K562 (cell line): Measurements from ENCODE around the gene EXT2. TPM values are rescaled to one million over a fixed set of nuclear protein-coding genes. Genes with fewer than 3 reads are reported as not detected.

Experiments used
- ATAC-seq: fragments of 200-7000 bp; cut with Tn5 transposase; 3 replicates; pipeline ENCODE4 v1.9.1; 2020; ENCODE audit warnings: moderate library complexity
- BruUV-seq: library from RNA; stranded (reverse); fragments of 400-500 nt; replicated peaks from 2 replicates; lab custom pipeline; 2021; lab: Mats Ljungman, UMichigan
- CTCF ChIA-PET: fragments of 300-600 bp; formaldehyde crosslinking; extraction: SDS; loops from one replicate; lab custom pipeline; 2021; ENCODE audit warnings: low intra/inter-chr PET ratio; lab: Yijun Ruan, JAX
- POLR2A ChIA-PET: fragments of 300-600, 350-650 bp; sonication (Branson Sonifier 250); formaldehyde crosslinking; extraction: SDS; loops from one replicate; lab custom pipeline; 2021; ENCODE audit warnings: antibody characterized with exemption, inconsistent platforms; lab: Yijun Ruan, JAX
- DNase-seq, 4 experiments: peaks; one replicate each; pipeline versions ENCODE4 v3.0.0 to v3.0.0-alpha.2; 2011 to 2018; ENCODE audit warnings: low spot score in 3 of 4, mixed read lengths in 3 of 4; ENCODE audit errors: extremely low read depth in 1 of 4
- FAIRE-seq: peaks from 2 replicates; lab custom pipeline; 2011; peaks lifted over from hg19 to GRCh38; lab: Jason Lieb, UNC
- H2AFZ ChIP-seq: 2 replicates; pipeline ENCODE4 v1.6.0; 2011; ENCODE audit warnings: low read depth, low read length, control low read depth, inconsistent platforms
- H3K27ac ChIP-seq: fragments of 200-600 bp; 3 replicates; pipeline ENCODE4 v1.8.0; 2011; ENCODE audit warnings: low read depth, mild to moderate bottlenecking, control low read depth, inconsistent platforms, low read length, moderate library complexity, mixed read lengths; ENCODE audit errors: extremely low read depth
- H3K27me3 ChIP-seq, 2 experiments: fragments of 300-600 bp in 1 of 2; 2 replicates in 1 of 2; 3 replicates in 1 of 2; pipeline versions ENCODE4 v1.6.0 to v1.8.0; 2011; ENCODE audit warnings: inconsistent platforms in 2 of 2, low read length in 2 of 2, mild to moderate bottlenecking in 1 of 2, mixed read lengths in 1 of 2, moderate library complexity in 1 of 2; ENCODE audit not compliant: control insufficient read depth in 2 of 2, insufficient read depth in 2 of 2
- H3K36me3 ChIP-seq: fragments of 300-600 bp; 3 replicates; pipeline ENCODE4 v1.8.0; 2011; ENCODE audit warnings: mild to moderate bottlenecking, low read length, inconsistent platforms; ENCODE audit not compliant: control insufficient read depth, insufficient read depth
- H3K4me1 ChIP-seq, 2 experiments: fragments of 200-600 bp in 1 of 2; replicated peaks in 1 of 2; 2 replicates in 1 of 2; 3 replicates in 1 of 2; pipeline versions ENCODE4 v1.5.1 to v1.8.0; 2011; ENCODE audit warnings: inconsistent platforms in 2 of 2, low read length in 2 of 2, mild to moderate bottlenecking in 1 of 2, mixed read lengths in 1 of 2, moderate library complexity in 1 of 2; ENCODE audit not compliant: control insufficient read depth in 2 of 2, insufficient read depth in 2 of 2
- H3K4me2 ChIP-seq: 2 replicates; pipeline ENCODE4 v1.6.1; 2011; ENCODE audit warnings: low read length, control low read depth, inconsistent platforms, mixed read lengths; ENCODE audit not compliant: insufficient read depth
- H3K4me3 ChIP-seq: fragments of 200-600 bp; sonication (generic), shearing (Covaris generic); 2 replicates; pipeline ENCODE4 v1.5.1; 2016; ENCODE audit warnings: control low read depth, inconsistent platforms
- H3K79me2 ChIP-seq: fragments of 200-600 bp; 3 replicates; pipeline ENCODE4 v1.8.0; 2011; ENCODE audit warnings: low read length, inconsistent platforms; ENCODE audit not compliant: control insufficient read depth, insufficient read depth
- H3K9ac ChIP-seq, 2 experiments: 2 replicates each; pipeline versions ENCODE4 v1.6.0 to v1.6.1; 2011; ENCODE audit warnings: low read depth in 2 of 2, low read length in 2 of 2, control low read depth in 1 of 2, inconsistent platforms in 1 of 2, mild to moderate bottlenecking in 1 of 2, mixed read lengths in 1 of 2; ENCODE audit not compliant: insufficient read depth in 1 of 2
- H3K9me1 ChIP-seq: one replicate; pipeline ENCODE4 v1.6.0; 2011; ENCODE audit warnings: inconsistent platforms, mild to moderate bottlenecking, low read length, moderate library complexity; ENCODE audit not compliant: control insufficient read depth, insufficient read depth
- H3K9me3 ChIP-seq: replicated peaks from 2 replicates; pipeline ENCODE4 v1.5.1; 2011; ENCODE audit warnings: low read depth, low read length, inconsistent platforms; ENCODE audit not compliant: control insufficient read depth, insufficient read depth
- H4K20me1 ChIP-seq: replicated peaks from 2 replicates; pipeline ENCODE4 v1.6.1; 2011; ENCODE audit warnings: low read length, inconsistent platforms, mixed read lengths; ENCODE audit not compliant: control insufficient read depth, insufficient read depth
- HNRNPK ChIP-seq: fragments of 200-400 bp; formaldehyde crosslinking; IDR thresholded peaks from one replicate; pipeline ENCODE4 v1.6.1; 2018; ENCODE audit warnings: mild to moderate bottlenecking, low read depth, low read length; ENCODE audit not compliant: poor library complexity, severe bottlenecking
- LARP7 ChIP-seq: fragments of 450-650 bp; IDR thresholded peaks from 2 replicates; pipeline ENCODE4 v1.6.1; 2016
- POLR2A ChIP-seq: fragments of 450-650 bp; conservative IDR thresholded peaks from 2 replicates; pipeline ENCODE4 v1.6.1; 2016
- ZNF12 ChIP-seq: sonication (generic); formaldehyde crosslinking; IDR thresholded peaks from 2 replicates; pipeline ENCODE4 v1.4.0; 2020; ENCODE audit warnings: mild to moderate bottlenecking, missing genetic modification reagents
- WGBS: fragments of 100-300 bp; shearing (Covaris generic); methylation state at CpG from one replicate; pipeline ENCODE4 v1.1.6; 2016; ENCODE audit warnings: low coverage, mixed read lengths; ENCODE audit not compliant: insufficient coverage; ENCODE audit errors: missing lambda C conversion rate; 5-methylcytosine and 5-hydroxymethylcytosine counted together
- in situ Hi-C: fragments of 300-500 bp; cut with MboI; formaldehyde crosslinking; loops from 4 replicates; pipeline ENCODE4 v1.15.0; 2018; ENCODE audit warnings: inconsistent platforms, mixed read lengths
- intact Hi-C: fragments of 100-400 bp; cut with micrococcal nuclease; formaldehyde crosslinking; loops from 2 replicates; pipeline ENCODE4 v1.14.2; 2022
- polyA plus RNA-seq, 8 experiments: library from polyadenylated mRNA; depleted of rRNA in 4 of 8; stranded (reverse) in 5 of 8; unstranded in 3 of 8; fragments of >200 nt; fragmentation: Nextera tagmentation in 2 of 8; fragmentation: Illumina TruSeq in 1 of 8; extraction: Ambion mirVana in 2 of 8; extraction: Trizol in 1 of 8; gene quantifications; 2 replicates each; pipeline versions ENCODE4 v1.2.1 to v1.2.3, GENCODE V29; 2011 to 2014; ENCODE audit warnings: inconsistent platforms in 1 of 8, missing spikeins in 1 of 8
- total RNA-seq, 7 experiments: library from RNA; depleted of rRNA in 6 of 7; stranded (reverse); fragments of >200 nt in 6 of 7; fragmentation: Illumina TruSeq in 2 of 7; extraction: Trizol in 2 of 7; gene quantifications; 2 replicates each; pipeline versions ENCODE4 v1.2.1 to v1.2.3, GENCODE V29; 2011 to 2021; ENCODE audit warnings: low replicate concordance in 1 of 7
- TF ChIP-seq, protein P1 (sequence below): fragments of 250-450 bp; sonication (Bioruptor Pico); IDR thresholded peaks from 2 replicates; pipeline ENCODE4 v1.9.0; 2021; ENCODE audit warnings: mild to moderate bottlenecking
- TF ChIP-seq, protein P2 (sequence below), 2 experiments: fragments of 200-800 bp in 1 of 2; sonication (Bioruptor generic) in 1 of 2; sonication (generic) in 1 of 2; formaldehyde crosslinking in 1 of 2; IDR thresholded peaks in 1 of 2; conservative IDR thresholded peaks in 1 of 2; 2 replicates each; pipeline versions ENCODE4 v1.5.0 to v1.6.1; 2016 to 2020; ENCODE audit warnings: missing compliant biosample characterization in 1 of 2, missing genetic modification characterization in 1 of 2, missing genetic modification reagents in 1 of 2

EXT2 gene
- total and polyA plus RNA-seq, 9 of the 15 experiments (the other 6 are each of a cell fraction or from before 2014, with no cell fraction given), result 7.5 to 52.1 (median 38.1) TPM

DNA sequence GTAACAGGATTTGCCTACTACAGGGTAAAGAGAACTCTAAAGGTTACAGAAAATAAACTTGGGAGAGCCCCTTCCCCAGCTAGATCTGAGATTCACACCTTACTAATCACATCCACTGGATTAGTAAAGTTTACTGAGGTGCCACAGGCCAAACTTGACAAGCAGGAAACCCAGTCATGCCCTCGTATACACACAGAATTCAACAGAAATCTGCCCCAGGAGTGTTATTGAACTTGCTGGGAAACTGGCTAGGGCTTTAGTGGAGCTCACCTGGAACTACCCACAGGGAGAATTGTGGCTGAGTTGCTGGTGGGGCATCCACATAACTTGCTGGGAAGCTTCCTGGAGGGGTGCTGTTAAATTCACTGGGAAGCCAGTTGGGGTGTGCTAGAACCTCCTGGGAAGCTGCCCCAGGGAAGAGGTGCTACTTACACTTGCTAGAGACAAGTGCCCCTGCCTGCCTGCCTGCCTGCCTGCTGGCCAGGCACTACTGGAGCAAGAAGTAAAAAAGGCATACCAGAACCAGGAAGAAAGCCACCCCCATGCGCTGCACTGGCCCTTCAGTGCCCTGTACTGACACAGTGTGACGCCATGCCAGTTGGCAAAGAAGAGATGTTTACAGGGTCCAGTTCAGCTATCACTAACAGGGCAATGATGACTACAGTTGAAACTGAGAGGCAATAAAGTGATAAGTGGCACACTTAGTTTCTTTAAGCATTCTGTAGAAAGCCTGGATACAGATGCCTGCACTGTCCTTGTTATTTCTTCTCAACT, 108.0 kb downstream of the EXT2 start:
- no peak overlapping the region for H3K9ac ChIP-seq
- no peaks in the 10 kb centered on the region for H3K9me1 ChIP-seq
- H3K27me3 ChIP-seq, result no peaks in the 10 kb centered on the region
- H3K4me1 ChIP-seq, result no peaks in the 10 kb centered on the region; a peak in 1 of 5 replicates
- ATAC-seq, result no peak
- no peaks in the 10 kb centered on the region for H3K79me2 ChIP-seq
- TF ChIP-seq, protein P1, sequence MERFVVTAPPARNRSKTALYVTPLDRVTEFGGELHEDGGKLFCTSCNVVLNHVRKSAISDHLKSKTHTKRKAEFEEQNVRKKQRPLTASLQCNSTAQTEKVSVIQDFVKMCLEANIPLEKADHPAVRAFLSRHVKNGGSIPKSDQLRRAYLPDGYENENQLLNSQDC, result no peak
- TF ChIP-seq, protein P2, sequence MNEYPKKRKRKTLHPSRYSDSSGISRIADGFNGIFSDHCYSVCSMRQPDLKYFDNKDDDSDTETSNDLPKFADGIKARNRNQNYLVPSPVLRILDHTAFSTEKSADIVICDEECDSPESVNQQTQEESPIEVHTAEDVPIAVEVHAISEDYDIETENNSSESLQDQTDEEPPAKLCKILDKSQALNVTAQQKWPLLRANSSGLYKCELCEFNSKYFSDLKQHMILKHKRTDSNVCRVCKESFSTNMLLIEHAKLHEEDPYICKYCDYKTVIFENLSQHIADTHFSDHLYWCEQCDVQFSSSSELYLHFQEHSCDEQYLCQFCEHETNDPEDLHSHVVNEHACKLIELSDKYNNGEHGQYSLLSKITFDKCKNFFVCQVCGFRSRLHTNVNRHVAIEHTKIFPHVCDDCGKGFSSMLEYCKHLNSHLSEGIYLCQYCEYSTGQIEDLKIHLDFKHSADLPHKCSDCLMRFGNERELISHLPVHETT (CRISPR knock-in tag; conservative IDR thresholded peaks at IDR 0.05 in 1 of 2, IDR thresholded peaks at IDR 0.05 in 1 of 2), result no peak
- TF ChIP-seq LARP7, result no peak
- no peak for TF ChIP-seq HNRNPK
- no peak for TF ChIP-seq POLR2A
- no peak for TF ChIP-seq ZNF12 (CRISPR knock-in tag)
- in situ Hi-C loops (no loop called here), intact Hi-C loops (no loop called here)
- H3K9me3 ChIP-seq, result no peaks in the 10 kb centered on the region
- ChIA-PET CTCF (no interaction called here), POLR2A (interaction anchor here (0.6 to 1.8 kb wide), 3 partner anchors 13 to 772 kb away, joined by 3 to 6 read pairs (median 3); no protein-coding TSS in a partner anchor)
- no peak for FAIRE-seq
- no peaks in the 10 kb centered on the region for H4K20me1 ChIP-seq
- H3K4me3 ChIP-seq, result no peak overlapping the region
- H3K36me3 ChIP-seq, result peaks cover 15% of the 10 kb centered on the region; the same call in 2 of the 3 replicates
- DNase-seq, result no peak
- no peak overlapping the region for H3K27ac ChIP-seq
- H2AFZ ChIP-seq, result no peak overlapping the region
- 90% methylated on average over 3 of the region's 3 CpGs for WGBS
- no TSS peak for BruUV-seq
- no peak overlapping the region for H3K4me2 ChIP-seq
